Upper lobe of right lung (tissue), 1 donor: ENCODE measurements around the gene PTH1R. TPM values are rescaled to one million over a fixed set of nuclear protein-coding genes. Genes with fewer than 3 reads are reported as not detected.

Source experiments
- ATAC-seq: fragments of 200-7000 bp; cut with Tn5 transposase; one replicate; pipeline ENCODE4 v1.9.1; 2020; ENCODE audit warnings: mild to moderate bottlenecking, moderate library complexity
- DNase-seq: peaks from one replicate; pipeline ENCODE4 v3.0.0-alpha.2; 2020
- H3K27ac ChIP-seq: fragments of 200-600 bp; one replicate; pipeline ENCODE4 v1.8.0; 2022
- H3K27me3 ChIP-seq: fragments of 200-600 bp; one replicate; pipeline ENCODE4 v1.8.0; 2022; ENCODE audit warnings: mild to moderate bottlenecking
- H3K36me3 ChIP-seq: fragments of 200-600 bp; one replicate; pipeline ENCODE4 v1.8.0; 2022
- H3K4me1 ChIP-seq: fragments of 200-600 bp; one replicate; pipeline ENCODE4 v1.8.0; 2022
- H3K4me3 ChIP-seq: fragments of 200-600 bp; one replicate; pipeline ENCODE4 v1.8.0; 2022; ENCODE audit warnings: mild to moderate bottlenecking
- H3K9me3 ChIP-seq: fragments of 200-600 bp; one replicate; pipeline ENCODE4 v1.8.0; 2022
- intact Hi-C: fragments of 100-400 bp; cut with DNase I; formaldehyde crosslinking; loops from one replicate; pipeline ENCODE4 v1.11.0; 2022
- total RNA-seq: library from RNA; stranded (reverse); fragmentation: NEBNext Ultra II Directional; extraction: Animal tissue kit (Norgen Biotek cat#: 25700); gene quantifications from one replicate; pipeline ENCODE4 v1.2.1, GENCODE V29; 2021
- TF ChIP-seq, protein P1 (sequence below): fragments of 200-600 bp; IDR thresholded peaks from one replicate; pipeline ENCODE4 v1.8.0; 2022; ENCODE audit warnings: antibody characterized with exemption
- donor health status: DM: no; HTN: yes; CAD: no; lungs with severe emphysema.

Gene PTH1R
- total RNA-seq, 1 donor from 2014 or later: 14.9 TPM

DNA sequence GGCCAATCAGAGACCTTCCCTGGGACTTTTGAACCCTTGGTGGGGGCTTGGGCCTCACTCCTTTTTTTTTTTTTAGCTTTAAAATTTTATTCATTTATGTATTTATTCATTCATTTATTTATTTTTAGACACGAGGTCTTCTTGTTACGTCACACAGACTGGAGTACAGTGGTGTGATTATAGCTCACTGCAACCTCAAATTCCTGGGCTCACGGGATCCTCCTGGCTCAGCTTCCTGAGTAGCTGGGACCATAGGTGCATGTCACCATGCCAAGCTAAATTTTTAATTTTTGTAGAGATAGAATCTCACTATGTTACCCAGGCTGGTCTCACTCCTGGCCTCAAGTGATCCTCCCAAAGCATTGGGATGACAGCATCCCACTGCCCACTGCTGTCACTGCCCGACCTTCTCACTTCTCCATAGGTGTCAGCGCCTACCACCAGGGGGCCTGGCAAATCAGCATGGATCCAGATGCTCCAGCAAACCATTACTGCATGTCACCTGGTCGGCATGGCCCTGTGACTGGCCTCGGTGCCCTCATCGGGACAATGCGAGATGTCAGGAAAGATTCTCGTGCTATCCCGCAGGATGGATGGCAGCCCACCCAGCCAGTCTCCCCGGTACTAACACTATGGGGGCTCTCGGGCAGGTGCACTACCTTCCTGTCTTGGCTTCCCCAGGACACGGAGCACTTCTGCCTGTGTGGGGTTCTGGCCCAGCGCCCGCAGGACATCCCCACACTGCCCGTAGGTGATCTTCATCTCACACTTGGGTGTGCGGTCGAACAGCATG is 17.3 kb upstream of the PTH1R start:
- no peaks in the 10 kb centered on the region for H3K36me3 ChIP-seq
- H3K4me1 ChIP-seq: peaks cover 8% of the 10 kb centered on the region
- intact Hi-C loops: no loop called here
- ATAC-seq (no peak), DNase-seq (peak; percentile 60)
- H3K9me3 ChIP-seq: no peaks in the 10 kb centered on the region
- H3K27me3 ChIP-seq: no peaks in the 10 kb centered on the region
- TF ChIP-seq, protein P1, sequence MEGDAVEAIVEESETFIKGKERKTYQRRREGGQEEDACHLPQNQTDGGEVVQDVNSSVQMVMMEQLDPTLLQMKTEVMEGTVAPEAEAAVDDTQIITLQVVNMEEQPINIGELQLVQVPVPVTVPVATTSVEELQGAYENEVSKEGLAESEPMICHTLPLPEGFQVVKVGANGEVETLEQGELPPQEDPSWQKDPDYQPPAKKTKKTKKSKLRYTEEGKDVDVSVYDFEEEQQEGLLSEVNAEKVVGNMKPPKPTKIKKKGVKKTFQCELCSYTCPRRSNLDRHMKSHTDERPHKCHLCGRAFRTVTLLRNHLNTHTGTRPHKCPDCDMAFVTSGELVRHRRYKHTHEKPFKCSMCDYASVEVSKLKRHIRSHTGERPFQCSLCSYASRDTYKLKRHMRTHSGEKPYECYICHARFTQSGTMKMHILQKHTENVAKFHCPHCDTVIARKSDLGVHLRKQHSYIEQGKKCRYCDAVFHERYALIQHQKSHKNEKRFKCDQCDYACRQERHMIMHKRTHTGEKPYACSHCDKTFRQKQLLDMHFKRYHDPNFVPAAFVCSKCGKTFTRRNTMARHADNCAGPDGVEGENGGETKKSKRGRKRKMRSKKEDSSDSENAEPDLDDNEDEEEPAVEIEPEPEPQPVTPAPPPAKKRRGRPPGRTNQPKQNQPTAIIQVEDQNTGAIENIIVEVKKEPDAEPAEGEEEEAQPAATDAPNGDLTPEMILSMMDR: peak; percentile 31
- H3K27ac ChIP-seq: no peak overlapping the region
- H3K4me3 ChIP-seq: no peak overlapping the region

DNA sequence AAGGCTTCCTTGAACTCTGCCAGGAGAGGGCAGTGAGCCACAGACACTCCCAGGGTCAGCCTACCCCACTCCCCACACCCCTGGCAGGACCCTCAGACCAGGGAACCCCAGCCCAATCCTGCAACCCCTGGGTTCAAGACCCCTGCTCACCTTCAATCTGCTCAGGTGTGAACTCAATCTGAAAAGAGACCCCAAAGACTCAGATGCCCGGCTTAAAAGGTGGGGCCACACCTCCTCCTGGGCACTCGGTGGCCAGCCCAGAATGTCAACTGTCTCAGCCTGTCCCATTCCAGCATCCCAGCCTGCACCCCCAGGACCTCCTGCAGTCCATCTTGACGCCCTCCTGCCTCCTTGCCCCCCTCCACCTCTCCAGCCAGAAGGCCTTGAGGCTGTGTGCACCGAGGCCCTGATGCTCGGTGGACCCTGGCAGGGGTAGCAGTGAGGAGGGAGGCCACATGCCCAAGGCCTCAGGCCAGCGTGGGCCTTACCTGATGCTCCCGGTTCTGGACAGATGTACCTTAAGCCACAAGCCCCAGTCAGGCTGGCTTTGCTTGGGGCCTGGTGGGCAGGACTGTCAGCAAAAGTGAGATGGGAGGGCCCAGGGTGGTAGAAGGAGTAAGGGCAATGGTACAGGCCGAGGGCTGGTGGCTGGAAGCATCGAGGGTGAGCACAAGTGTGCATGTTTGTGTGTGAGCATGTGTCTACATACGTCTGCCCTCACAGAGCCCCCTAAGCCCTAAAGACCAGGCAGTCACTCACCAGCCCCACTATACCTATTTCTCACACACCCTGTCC is 16.5 kb upstream of the PTH1R start:
- Histone ChIP-seq H3K4me1 (peaks cover 11% of the 10 kb centered on the region), H3K9me3 (no peaks in the 10 kb centered on the region), H3K27me3 (no peaks in the 10 kb centered on the region), H3K27ac (no peak overlapping the region), H3K4me3 (no peak overlapping the region), H3K36me3 (no peaks in the 10 kb centered on the region)
- no peak for DNase-seq
- intact Hi-C loops: no loop called here
- no peak for ATAC-seq
- TF ChIP-seq, protein P1: no peak

DNA sequence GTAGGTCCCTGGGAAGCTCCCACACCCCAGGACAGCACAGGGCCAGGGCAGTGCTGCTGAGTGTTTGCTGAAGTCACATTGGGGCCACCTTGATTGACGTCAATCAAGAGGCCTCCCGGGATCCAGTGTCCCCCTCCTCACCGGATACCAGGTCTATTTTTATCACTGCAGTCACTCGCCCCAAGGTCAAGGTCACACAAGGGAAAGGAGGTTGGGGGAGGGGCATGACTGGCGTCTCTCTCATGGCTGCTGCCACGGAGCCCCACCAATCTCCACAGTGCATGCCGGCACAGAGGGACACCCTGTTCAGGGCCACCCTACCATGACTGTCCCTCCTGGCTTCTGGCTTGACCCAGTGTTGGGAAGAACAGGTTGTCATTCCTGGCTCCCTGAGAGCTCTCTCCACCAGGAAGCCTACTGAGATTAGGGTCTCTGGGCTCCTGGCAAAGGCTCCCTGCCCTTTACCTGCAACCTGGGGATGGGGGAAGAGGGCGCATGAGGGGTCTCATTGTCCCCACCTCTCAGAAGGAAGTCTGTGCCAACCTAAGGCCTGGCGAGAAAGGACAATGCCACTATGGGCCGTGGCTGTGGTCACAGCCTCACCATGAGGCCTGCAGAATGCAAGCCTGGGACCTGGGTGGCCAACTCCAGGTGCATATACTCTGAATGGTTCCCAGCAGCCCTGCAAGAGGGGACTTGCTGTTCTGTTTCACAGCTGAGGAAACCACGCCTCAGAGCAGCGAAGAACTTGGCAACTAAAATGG is 15.7 kb upstream of the PTH1R start:
- peak; percentile 53 for DNase-seq
- no peak for ATAC-seq
- H3K4me1 ChIP-seq: peaks cover 11% of the 10 kb centered on the region
- TF ChIP-seq, protein P1: no peak
- intact Hi-C loops: no loop called here
- H3K4me3 ChIP-seq: no peak overlapping the region
- H3K27me3 ChIP-seq: no peaks in the 10 kb centered on the region
- no peaks in the 10 kb centered on the region for H3K36me3 ChIP-seq
- H3K27ac ChIP-seq: no peak overlapping the region
- H3K9me3 ChIP-seq: no peaks in the 10 kb centered on the region

DNA sequence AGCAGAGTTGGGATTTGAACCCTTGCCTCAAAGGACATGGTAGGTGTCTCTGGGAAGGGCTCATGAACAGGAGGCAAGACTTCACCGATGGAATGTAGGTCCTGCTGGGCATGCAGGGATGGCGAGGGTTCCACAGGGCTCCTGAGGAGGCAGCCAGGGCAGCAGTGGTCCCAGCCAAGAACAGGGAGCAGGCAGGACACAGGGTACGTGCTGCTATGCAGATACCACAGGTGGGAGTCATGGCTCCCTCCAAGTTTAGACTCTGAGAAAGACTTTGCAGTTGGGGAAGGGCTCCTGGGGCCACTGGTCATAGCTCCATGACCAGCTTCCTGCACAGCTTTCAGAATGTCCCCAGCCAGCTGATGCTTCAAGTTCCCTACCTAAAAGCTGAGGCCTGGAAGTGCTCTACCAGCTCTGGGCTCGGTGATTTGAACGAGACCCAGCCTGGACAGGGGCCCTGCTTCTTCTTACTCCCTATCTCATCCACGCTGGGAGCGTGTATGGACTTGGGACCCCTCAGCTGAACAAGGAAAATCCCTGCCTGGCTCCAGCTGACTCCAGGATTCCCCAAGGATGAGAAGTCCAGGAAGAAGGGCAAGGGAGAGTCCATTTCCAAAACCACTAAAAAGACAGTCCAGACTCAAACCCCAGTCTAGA is 15.0 kb upstream of the PTH1R start:
- DNase-seq (no peak), ATAC-seq (no peak)
- H3K27ac ChIP-seq: no peak overlapping the region
- no peaks in the 10 kb centered on the region for H3K9me3 ChIP-seq
- H3K4me1 ChIP-seq: peaks cover 18% of the 10 kb centered on the region
- H3K36me3 ChIP-seq: no peaks in the 10 kb centered on the region
- intact Hi-C loops: no loop called here
- no peaks in the 10 kb centered on the region for H3K27me3 ChIP-seq
- TF ChIP-seq, protein P1: no peak
- H3K4me3 ChIP-seq: no peak overlapping the region

DNA sequence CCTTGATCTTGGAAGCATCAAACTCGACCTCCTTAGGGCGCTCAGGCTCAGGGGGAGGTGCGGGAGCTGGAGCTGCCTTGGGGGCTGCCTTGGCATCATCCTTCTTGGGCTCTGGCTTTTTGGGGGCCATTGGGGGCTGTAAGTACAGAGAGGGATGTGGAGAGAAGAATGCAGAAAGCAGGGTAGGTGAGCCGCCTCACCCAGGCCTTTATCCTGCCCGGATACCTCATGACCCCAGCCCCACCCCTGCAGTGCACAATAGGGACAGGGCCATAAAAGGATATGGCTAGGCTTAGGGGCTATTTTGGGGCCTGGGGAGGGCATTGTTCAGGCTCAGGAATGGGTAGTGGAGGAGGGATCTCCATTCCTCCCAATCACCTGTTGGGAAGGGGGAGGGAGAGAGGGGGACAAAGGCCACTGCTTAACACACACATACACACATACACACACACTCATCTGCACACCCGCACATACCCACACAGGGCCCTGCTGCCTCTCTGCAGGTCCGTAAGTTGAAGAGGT is 14.2 kb upstream of the PTH1R start, which contains the start of gene MYL3:
Gene MYL3 (minus strand): TSS at position 184 of the 522 bp plus-strand sequence. CDS start 54 bp downstream, at position 130.
- no peak for ATAC-seq
- Histone ChIP-seq H3K27ac (peak within 1 kb of the TSS; percentile 42), H3K4me3 (no peak within 1 kb of the TSS), H3K27me3 (no peaks in the 10 kb centered on the region), H3K4me1 (peaks cover 27% of the 10 kb centered on the region), H3K36me3 (no peaks in the 10 kb centered on the region), H3K9me3 (no peaks in the 10 kb centered on the region)
- intact Hi-C loops: no loop called here
- TF ChIP-seq, protein P1: no peak
- peak; percentile 33 for DNase-seq
